ENCODE data around the gene LCE3B.

- TF ChIP-seq POLR2A (IDR thresholded peaks at IDR 0.05) = no peak
- TF ChIP-seq CTCF (IDR thresholded peaks at IDR 0.05) = no peak
- no peak for TF ChIP-seq EP300 (IDR thresholded peaks at IDR 0.05)
These were observed 49.5 kb downstream of the LCE3B start, which contains the start of gene LCE2D for GRCh38 chr1:152663098-152663497.

Measured in tibial nerve (tissue), 4 donors.